ENCODE data around the gene PHYKPL.
"Not testable (repeated sequence)": the region's sequence is repeated elsewhere in the genome, so short reads cannot be mapped to it uniquely, and the experiment has no call there.

The PHYKPL gene

DNA sequence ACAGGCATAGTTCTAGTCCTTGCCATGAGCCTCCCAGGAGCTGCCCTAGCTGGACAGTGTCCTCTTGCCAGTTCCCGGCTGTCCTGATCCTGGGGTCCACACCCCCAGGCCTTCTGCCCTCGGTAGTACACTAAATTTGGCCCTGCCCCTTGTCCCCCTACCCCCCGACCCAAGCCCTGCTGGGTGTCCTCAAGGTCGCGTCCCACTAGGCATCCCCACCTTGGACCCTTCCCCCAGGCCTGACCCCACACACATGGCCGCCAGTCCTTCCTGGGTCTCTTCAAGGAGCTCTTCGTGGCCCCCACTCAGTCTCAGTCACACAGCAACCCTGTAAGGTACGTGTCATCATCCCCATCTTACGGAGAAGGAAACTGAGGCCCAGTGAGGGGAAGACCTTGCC, 40.0 kb upstream of the PHYKPL start:
- Mint-ChIP-seq H3K4me1 (peaks cover 0 to 4% of the 10 kb centered on the region in 2 donors), H3K4me3 (no peak overlapping the region), H3K27me3 (peaks cover 0 to 18% of the 10 kb centered on the region in 2 donors), H3K27ac (no peak overlapping the region), H3K36me3 (no peaks in the 10 kb centered on the region), H3K9me3 (peaks cover 1 to 10% of the 10 kb centered on the region in 2 donors)
- ATAC-seq (replicated peaks) (no peak), DNase-seq (no peak)

DNA sequence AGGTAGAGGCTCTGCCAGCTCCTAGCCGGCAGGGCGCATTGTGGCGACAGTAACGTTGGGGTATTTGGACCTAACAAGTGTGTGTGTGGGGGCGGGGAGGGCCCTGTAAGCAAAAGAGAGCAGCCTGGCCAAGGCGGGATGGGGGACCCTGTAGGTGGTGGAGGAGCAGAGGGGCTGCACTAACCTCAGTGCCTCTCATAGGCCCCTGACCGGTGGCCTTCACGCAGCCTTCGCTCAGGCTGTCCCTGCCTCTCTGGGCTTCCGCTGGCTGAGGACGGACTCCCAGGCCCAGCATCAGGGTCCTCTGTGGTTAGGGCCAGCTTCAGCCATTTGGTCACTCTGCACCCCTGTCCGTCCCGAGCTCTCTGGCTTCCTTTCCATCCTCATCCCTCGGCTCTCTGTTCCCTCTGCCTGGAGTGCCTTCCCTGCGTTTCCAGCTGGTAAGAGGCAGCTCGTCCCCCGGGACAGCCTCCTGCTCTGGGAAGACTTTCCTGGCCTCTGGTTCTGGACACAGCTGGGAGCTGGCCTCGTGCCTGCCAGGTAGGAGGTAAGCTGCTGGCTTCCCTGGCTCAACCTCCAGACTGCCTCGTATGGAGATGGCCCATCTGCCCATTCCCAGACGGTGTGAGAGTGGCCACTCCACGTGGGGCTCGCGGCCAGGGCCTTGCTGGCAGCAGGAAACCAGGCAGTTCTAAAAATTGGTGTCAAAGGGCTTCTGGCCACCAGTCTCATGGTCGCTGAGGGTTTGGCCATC, 39.3 kb upstream of the PHYKPL start:
- H3K27me3 Mint-ChIP-seq = peaks cover 0 to 16% of the 10 kb centered on the region in 2 donors
- H3K4me3 Mint-ChIP-seq = no peak overlapping the region
- no peak for DNase-seq
- ATAC-seq (replicated peaks) = no peak
- H3K9me3 Mint-ChIP-seq = peaks cover 1 to 10% of the 10 kb centered on the region in 2 donors
- H3K4me1 Mint-ChIP-seq = peaks cover 0 to 4% of the 10 kb centered on the region in 2 donors
- no peaks in the 10 kb centered on the region for H3K36me3 Mint-ChIP-seq
- no peak overlapping the region for H3K27ac Mint-ChIP-seq

GRCh38 chr5:178271231-178271630, 38.6 kb upstream of the PHYKPL start:
- no peak overlapping the region for H3K27ac Mint-ChIP-seq
- H3K27me3 Mint-ChIP-seq = peaks cover 0 to 16% of the 10 kb centered on the region in 2 donors
- peaks cover 0 to 4% of the 10 kb centered on the region in 2 donors for H3K4me1 Mint-ChIP-seq
- DNase-seq = no peak
- no peaks in the 10 kb centered on the region for H3K36me3 Mint-ChIP-seq
- H3K4me3 Mint-ChIP-seq = no peak overlapping the region
- H3K9me3 Mint-ChIP-seq = peaks cover 1 to 10% of the 10 kb centered on the region in 2 donors
- ATAC-seq (replicated peaks) = no peak

GRCh38 chr5:178269499-178269898, 36.9 kb upstream of the PHYKPL start:
- no peak overlapping the region for H3K4me3 Mint-ChIP-seq
- peaks cover 0 to 11% of the 10 kb centered on the region in 2 donors for H3K27me3 Mint-ChIP-seq
- peaks cover 0 to 5% of the 10 kb centered on the region in 2 donors for H3K9me3 Mint-ChIP-seq
- no peak overlapping the region for H3K27ac Mint-ChIP-seq
- DNase-seq (no peak), ATAC-seq (replicated peaks) (no peak)
- no peaks in the 10 kb centered on the region for H3K36me3 Mint-ChIP-seq
- H3K4me1 Mint-ChIP-seq = peaks cover 0 to 4% of the 10 kb centered on the region in 2 donors

DNA sequence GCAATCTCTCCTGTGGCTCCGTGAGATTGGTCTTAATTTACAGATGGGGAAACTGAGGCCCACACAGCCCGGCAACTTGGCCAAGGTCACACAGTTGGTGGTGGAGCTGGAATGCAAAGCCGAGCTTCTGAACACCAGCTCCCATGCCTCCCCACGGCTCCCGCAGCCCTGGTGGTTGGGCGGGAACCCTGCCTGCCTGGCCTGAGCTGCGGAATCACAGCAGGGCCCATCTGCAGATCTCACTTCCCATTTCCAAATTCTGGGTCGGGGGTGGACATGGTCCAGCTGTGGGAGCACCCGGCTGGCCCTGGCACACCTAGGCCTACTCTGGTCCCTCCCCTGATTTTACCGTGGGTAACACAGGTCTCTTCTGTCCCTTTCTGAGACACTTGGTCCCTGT, 35.3 kb upstream of the PHYKPL start:
- DNase-seq = no peak
- Mint-ChIP-seq H3K4me1 (peaks cover 0 to 4% of the 10 kb centered on the region in 2 donors), H3K27me3 (peaks cover 0 to 12% of the 10 kb centered on the region in 2 donors), H3K9me3 (peaks cover 4 to 5% of the 10 kb centered on the region in 2 donors), H3K27ac (no peak overlapping the region), H3K4me3 (no peak overlapping the region), H3K36me3 (no peaks in the 10 kb centered on the region)
- no peak for ATAC-seq (replicated peaks)

DNA sequence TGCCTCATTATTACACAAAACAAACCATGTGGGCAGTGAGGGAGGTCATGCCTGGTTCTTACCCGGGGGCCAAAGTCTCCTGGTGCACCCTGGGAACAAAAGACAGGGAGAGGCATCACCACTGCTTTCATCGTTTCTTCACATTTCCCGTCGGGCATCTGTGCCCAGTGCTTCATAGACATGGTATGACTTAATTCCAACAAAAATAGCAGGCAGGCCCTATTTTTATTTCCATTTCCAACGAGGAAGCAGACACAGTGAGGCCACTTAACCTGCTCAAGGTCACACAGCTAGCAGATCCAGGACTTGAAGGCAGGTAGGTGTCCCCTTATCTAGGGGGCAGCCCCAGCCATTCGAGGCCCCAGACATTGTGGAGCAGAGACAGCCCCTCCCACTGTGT, 34.6 kb upstream of the PHYKPL start:
- ATAC-seq (replicated peaks) (no peak), DNase-seq (no peak)
- Mint-ChIP-seq H3K36me3 (no peaks in the 10 kb centered on the region), H3K27ac (no peak overlapping the region), H3K4me3 (no peak overlapping the region), H3K9me3 (peaks cover 4 to 5% of the 10 kb centered on the region in 2 donors), H3K4me1 (peaks cover 0 to 4% of the 10 kb centered on the region in 2 donors), H3K27me3 (peaks cover 0 to 16% of the 10 kb centered on the region in 2 donors)

DNA sequence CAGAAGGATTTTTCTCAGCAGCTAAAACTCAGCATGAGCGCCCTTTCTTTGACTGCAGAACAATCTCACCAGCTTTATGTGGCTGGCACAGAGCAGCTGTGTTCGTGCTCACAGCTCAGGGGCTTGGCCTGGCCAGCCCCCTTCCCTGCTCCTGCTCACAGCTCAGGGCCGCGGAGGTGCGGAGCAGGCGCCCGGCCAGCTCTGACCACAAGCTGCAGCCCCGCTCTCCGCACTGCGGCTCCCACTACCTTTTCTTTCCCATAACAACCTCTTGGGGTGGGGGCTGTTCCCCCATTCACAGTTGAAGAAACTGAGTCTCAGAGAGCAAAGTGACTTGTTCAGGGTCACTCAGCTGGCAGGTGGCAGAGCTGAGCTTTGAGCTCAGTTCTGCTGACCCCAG, 34.0 kb upstream of the PHYKPL start:
- Mint-ChIP-seq H3K4me3 (no peak overlapping the region), H3K27me3 (peaks cover 0 to 15% of the 10 kb centered on the region in 2 donors), H3K9me3 (peaks cover 4 to 5% of the 10 kb centered on the region in 2 donors), H3K27ac (no peak overlapping the region), H3K4me1 (peaks cover 0 to 4% of the 10 kb centered on the region in 2 donors), H3K36me3 (no peaks in the 10 kb centered on the region)
- no peak for DNase-seq
- ATAC-seq (replicated peaks) = no peak

GRCh38 chr5:178265746-178266145, 33.1 kb upstream of the PHYKPL start:
- Mint-ChIP-seq H3K4me3 (no peak overlapping the region), H3K27me3 (peaks cover 0 to 11% of the 10 kb centered on the region in 2 donors), H3K4me1 (peaks cover 0 to 4% of the 10 kb centered on the region in 2 donors), H3K9me3 (peaks cover 4 to 5% of the 10 kb centered on the region in 2 donors), H3K27ac (no peak overlapping the region), H3K36me3 (no peaks in the 10 kb centered on the region)
- ATAC-seq (replicated peaks) (no peak), DNase-seq (no peak)

- peaks cover 0 to 4% of the 10 kb centered on the region in 2 donors for H3K9me3 Mint-ChIP-seq
- no peaks in the 10 kb centered on the region for H3K36me3 Mint-ChIP-seq
- H3K27ac Mint-ChIP-seq = no peak overlapping the region
- no peak for ATAC-seq (replicated peaks)
- no peaks in the 10 kb centered on the region for H3K4me1 Mint-ChIP-seq
- peaks cover 0 to 5% of the 10 kb centered on the region in 2 donors for H3K27me3 Mint-ChIP-seq
- H3K4me3 Mint-ChIP-seq = no peak overlapping the region
- no peak for DNase-seq
These were observed 31.4 kb upstream of the PHYKPL start for GRCh38 chr5:178264044-178264443.

- ATAC-seq (replicated peaks) (no peak), DNase-seq (no peak)
- Mint-ChIP-seq H3K27ac (no peak overlapping the region), H3K4me3 (no peak overlapping the region), H3K27me3 (peaks cover 0 to 5% of the 10 kb centered on the region in 2 donors), H3K4me1 (peaks cover 0 to 3% of the 10 kb centered on the region in 2 donors), H3K9me3 (peaks cover 0 to 4% of the 10 kb centered on the region in 2 donors), H3K36me3 (no peaks in the 10 kb centered on the region)
These were observed 29.3 kb upstream of the PHYKPL start for GRCh38 chr5:178261666-178262600.

DNA sequence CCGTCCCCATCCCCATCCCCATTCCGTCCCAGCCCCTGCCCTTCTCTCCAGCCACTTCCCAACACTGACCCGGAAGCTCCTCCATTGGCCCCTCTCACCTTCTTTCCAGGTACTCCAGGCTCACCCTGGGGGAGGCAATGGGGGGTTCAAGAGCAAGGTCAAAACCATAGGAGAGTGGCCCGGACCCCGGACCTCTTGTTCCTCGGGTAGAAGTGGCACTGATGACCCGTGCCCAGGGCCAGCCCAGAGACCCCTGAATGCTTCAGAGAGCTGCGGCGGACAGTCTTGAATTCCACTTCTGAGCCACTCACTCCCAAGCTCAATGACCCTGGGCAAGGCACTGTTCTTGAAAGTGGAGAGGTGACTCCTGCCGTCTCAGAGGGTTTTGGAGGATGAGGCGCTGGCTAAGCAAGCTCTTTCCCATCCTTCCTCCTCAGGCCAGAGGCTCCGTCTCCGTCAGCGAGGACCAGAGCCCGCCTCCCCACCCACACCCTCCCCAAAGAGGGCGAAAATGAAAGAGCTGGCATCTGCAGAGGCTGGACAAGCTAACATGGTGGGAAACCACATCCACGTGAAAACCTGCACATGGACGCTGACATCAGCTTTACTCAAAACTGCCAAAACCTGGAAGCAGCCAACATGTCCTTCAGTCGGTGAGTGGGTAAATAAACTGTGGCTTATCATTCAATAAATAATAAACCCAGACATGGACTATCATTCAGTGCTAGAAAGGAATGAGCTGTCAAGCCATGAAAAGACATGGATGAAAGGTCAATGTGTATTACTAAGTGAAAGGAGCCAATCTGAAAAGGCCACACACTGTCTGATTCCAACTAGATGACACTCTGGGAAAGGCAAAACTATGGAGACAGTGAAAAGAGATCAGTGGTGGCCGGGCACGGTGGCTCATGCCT, 27.3 kb upstream of the PHYKPL start:
- Mint-ChIP-seq H3K4me3 (no peak overlapping the region), H3K9me3 (peaks cover 0 to 4% of the 10 kb centered on the region in 2 donors), H3K4me1 (peaks cover 0 to 5% of the 10 kb centered on the region in 2 donors), H3K36me3 (no peaks in the 10 kb centered on the region), H3K27ac (no peak overlapping the region), H3K27me3 (peaks cover 0 to 5% of the 10 kb centered on the region in 2 donors)
- DNase-seq = no peak
- ATAC-seq (replicated peaks) = no peak

GRCh38 chr5:178257650-178258049, 25.0 kb upstream of the PHYKPL start:
- peaks cover 2 to 13% of the 10 kb centered on the region in 2 donors for H3K4me1 Mint-ChIP-seq
- no peak for ATAC-seq (replicated peaks)
- H3K9me3 Mint-ChIP-seq = no peaks in the 10 kb centered on the region
- H3K4me3 Mint-ChIP-seq = no peak overlapping the region
- H3K36me3 Mint-ChIP-seq = no peaks in the 10 kb centered on the region
- peaks cover 0 to 1% of the 10 kb centered on the region in 2 donors for H3K27me3 Mint-ChIP-seq
- no peak overlapping the region for H3K27ac Mint-ChIP-seq
- DNase-seq = no peak

GRCh38 chr5:178256746-178257145, 24.1 kb upstream of the PHYKPL start:
- Mint-ChIP-seq H3K27me3 (no peaks in the 10 kb centered on the region), H3K4me3 (no peak overlapping the region), H3K27ac (no peak overlapping the region), H3K4me1 (peaks cover 2 to 20% of the 10 kb centered on the region in 2 donors), H3K9me3 (no peaks in the 10 kb centered on the region), H3K36me3 (no peaks in the 10 kb centered on the region)
- ATAC-seq (replicated peaks) (no peak), DNase-seq (no peak)

DNA sequence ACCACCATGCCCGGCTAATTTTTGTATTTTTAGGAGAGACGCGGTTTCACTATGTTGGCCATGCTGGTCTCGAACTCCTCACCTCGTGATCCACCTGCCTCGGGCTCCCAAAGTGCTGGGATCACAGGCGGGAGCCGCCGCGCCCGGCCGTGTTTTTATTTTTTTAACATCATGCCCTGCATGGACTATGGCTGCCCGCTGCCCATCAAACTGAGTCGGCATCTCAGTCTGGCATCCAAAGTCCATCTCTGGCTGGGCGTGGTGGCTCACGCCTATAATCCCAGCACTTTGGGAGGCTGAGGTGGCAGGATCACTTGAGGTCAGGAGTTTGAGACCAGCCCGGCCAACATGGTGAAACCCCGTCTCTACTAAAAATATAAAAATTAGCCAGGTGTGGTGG, 21.0 kb upstream of the PHYKPL start:
- peaks cover 6 to 34% of the 10 kb centered on the region in 2 donors for H3K4me1 Mint-ChIP-seq
- H3K27me3 Mint-ChIP-seq; H3K9me3 Mint-ChIP-seq; DNase-seq; H3K4me3 Mint-ChIP-seq; H3K36me3 Mint-ChIP-seq; ATAC-seq (replicated peaks); H3K27ac Mint-ChIP-seq: not testable (repeated sequence)
